WERI-Rb-1 (cell line): ENCODE results near the gene EIF6.

Experiments used
- DNase-seq: peaks from one replicate; pipeline ENCODE4 v3.0.0-alpha.2; 2020
- H3K27ac ChIP-seq: fragments of 250-450 bp; sonication (Bioruptor Pico); 2 replicates; pipeline ENCODE4 v1.5.1; 2020; ENCODE audit warnings: mild to moderate bottlenecking, moderate library complexity
- H3K27me3 ChIP-seq: fragments of 250-450 bp; sonication (Bioruptor Pico); 2 replicates; pipeline ENCODE4 v1.5.1; 2021; ENCODE audit warnings: mild to moderate bottlenecking, low read depth, moderate library complexity; ENCODE audit not compliant: insufficient read depth, severe bottlenecking
- H3K36me3 ChIP-seq: fragments of 250-450 bp; sonication (Bioruptor Pico); 2 replicates; pipeline ENCODE4 v1.5.1; 2020; ENCODE audit warnings: mild to moderate bottlenecking, moderate library complexity
- H3K4me3 ChIP-seq: 2 replicates; pipeline ENCODE4 v1.5.1; 2011; ENCODE audit warnings: low read depth, mild to moderate bottlenecking, control low read depth, low read length
- H3K9me3 ChIP-seq: fragments of 250-450 bp; sonication (Bioruptor Pico); 2 replicates; pipeline ENCODE4 v1.5.1; 2021; ENCODE audit warnings: mild to moderate bottlenecking, moderate library complexity; ENCODE audit not compliant: severe bottlenecking
- CTCF ChIP-seq: IDR thresholded peaks from 2 replicates; pipeline ENCODE4 v1.5.1; 2011; ENCODE audit warnings: low read depth, mild to moderate bottlenecking, control low read depth, inconsistent platforms, low read length

Gene EIF6

GRCh38 chr20:35279533-35280174, 4.9 kb downstream of the EIF6 start:
- Histone ChIP-seq H3K27me3 (no peaks in the 10 kb centered on the region), H3K36me3 (peaks cover 61% of the 10 kb centered on the region), H3K4me3 (no peak overlapping the region), H3K27ac (no peak overlapping the region), H3K9me3 (no peaks in the 10 kb centered on the region)
- no peak for DNase-seq
- no peak for TF ChIP-seq CTCF

- Histone ChIP-seq H3K27ac (no peak overlapping the region; the same call in 1 of the 2 replicates), H3K27me3 (no peaks in the 10 kb centered on the region), H3K9me3 (no peaks in the 10 kb centered on the region), H3K36me3 (peaks cover 61% of the 10 kb centered on the region), H3K4me3 (no peak overlapping the region)
- DNase-seq: no peak
- TF ChIP-seq CTCF: no peak
These were observed 5.5 kb downstream of the EIF6 start for GRCh38 chr20:35279040-35279439.

- TF ChIP-seq CTCF: peak; percentile 68
- Histone ChIP-seq H3K27me3 (no peaks in the 10 kb centered on the region), H3K4me3 (peak within 1 kb of the TSS; percentile 65), H3K27ac (peak within 1 kb of the TSS; percentile 73), H3K9me3 (no peaks in the 10 kb centered on the region), H3K36me3 (peaks cover 54% of the 10 kb centered on the region)
- peak; percentile 96 for DNase-seq
These were observed 6.8 kb downstream of the EIF6 start, which contains the start of gene MMP24OS for GRCh38 chr20:35277531-35278395. TSS of gene MMP24OS (minus strand) at chr20:35278122. CDS start at chr20:35277929, 193 bp downstream.

- H3K9me3 ChIP-seq: no peaks in the 10 kb centered on the region
- TF ChIP-seq CTCF: no peak
- DNase-seq: no peak
- peaks cover 52% of the 10 kb centered on the region for H3K36me3 ChIP-seq
- peak overlapping the region; percentile 73 for H3K27ac ChIP-seq
- peak overlapping the region; percentile 65 for H3K4me3 ChIP-seq
- no peaks in the 10 kb centered on the region for H3K27me3 ChIP-seq
These were observed 7.4 kb downstream of the EIF6 start for GRCh38 chr20:35277127-35277526.

- no peak overlapping the region for H3K27ac ChIP-seq
- peaks cover 51% of the 10 kb centered on the region for H3K36me3 ChIP-seq
These were observed 8.2 kb downstream of the EIF6 start for GRCh38 chr20:35276408-35276807.

More at GRCh38 chr20:35276408-35276807, 8.2 kb downstream of the EIF6 start:
- Histone ChIP-seq H3K4me3 (no peak overlapping the region), H3K27me3 (no peaks in the 10 kb centered on the region), H3K9me3 (no peaks in the 10 kb centered on the region)
- TF ChIP-seq CTCF: no peak
- DNase-seq: no peak
